Uterine smooth muscle cell (primary cell): ENCODE data around the gene SERTAD2. TPM values are rescaled to one million over a fixed set of nuclear protein-coding genes. Genes with fewer than 3 reads are reported as not detected.

Experiments
- total RNA-seq: library from RNA; depleted of rRNA; stranded (reverse); fragments of >200 nt; gene quantifications from 2 replicates; pipeline ENCODE4 v1.2.3, GENCODE V29; 2014

Gene SERTAD2, protein sequence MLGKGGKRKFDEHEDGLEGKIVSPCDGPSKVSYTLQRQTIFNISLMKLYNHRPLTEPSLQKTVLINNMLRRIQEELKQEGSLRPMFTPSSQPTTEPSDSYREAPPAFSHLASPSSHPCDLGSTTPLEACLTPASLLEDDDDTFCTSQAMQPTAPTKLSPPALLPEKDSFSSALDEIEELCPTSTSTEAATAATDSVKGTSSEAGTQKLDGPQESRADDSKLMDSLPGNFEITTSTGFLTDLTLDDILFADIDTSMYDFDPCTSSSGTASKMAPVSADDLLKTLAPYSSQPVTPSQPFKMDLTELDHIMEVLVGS
- total RNA-seq: 10.0 and 10.3 TPM in 2 replicates

DNA sequence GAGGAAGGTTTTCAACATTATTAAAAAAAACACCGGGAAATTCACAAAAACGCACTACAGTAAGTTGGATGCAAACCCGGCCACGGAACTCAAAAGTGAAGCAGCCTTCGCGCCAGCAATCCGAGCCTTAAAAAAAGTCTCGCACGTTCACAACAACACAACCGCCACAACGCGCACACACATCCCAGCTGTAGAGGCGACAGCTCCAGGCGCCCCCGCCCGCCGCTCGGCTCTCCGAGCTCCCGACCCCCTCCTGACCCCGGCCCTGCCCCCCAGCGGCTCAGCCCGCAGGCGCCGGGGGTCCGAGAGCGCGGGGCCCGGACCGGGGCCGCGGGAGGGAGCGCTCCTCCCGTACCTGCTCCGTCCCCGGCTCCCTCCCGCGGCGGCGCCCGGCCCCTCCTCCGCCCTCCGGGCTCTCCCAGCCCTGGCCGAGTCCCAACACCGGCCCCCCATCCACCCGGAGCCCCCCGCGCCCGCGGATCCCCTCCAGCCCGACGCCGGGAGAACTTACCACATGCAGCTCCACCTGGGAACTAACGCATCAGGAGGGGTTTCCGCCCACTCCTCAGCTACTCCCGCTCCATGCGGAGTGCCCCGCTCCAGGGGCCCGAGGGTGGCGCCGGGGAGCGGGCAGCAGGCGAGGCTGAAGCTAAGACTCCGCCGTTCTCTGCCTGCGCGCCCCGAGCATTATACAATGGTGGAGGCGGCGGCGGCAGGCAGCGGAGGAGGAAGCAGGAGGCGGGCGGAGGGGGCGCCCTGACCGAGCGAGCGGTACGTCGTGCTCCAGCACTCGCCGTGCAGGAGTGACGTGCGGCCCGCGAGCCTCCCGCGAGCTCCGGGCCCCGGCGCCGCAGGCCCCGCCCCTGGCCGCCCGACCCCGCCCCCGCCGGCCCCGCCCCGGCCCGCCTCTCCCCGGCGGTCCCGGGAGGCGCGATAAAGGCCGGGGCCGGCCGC is at the start of gene SERTAD2:
Gene SERTAD2 (minus strand): TSS at position 805 of the 954 bp plus-strand sequence. CDS start 17,042 bp downstream, outside the sequence.

Other genes starting within 250 kb of the SERTAD2 start
- gene LGALSL, start 199.8 kb downstream of the SERTAD2 start, total RNA-seq: 2.3 and 3.1 TPM in 2 replicates
- gene AFTPH, start 129.6 kb downstream of the SERTAD2 start, total RNA-seq: 37.1 and 39.9 TPM in 2 replicates